ENCODE measurements around the gene JPH3.
A peak's percentile ranks its signal among the peaks of the same experiment; 100 is the strongest.

Gene JPH3

DNA sequence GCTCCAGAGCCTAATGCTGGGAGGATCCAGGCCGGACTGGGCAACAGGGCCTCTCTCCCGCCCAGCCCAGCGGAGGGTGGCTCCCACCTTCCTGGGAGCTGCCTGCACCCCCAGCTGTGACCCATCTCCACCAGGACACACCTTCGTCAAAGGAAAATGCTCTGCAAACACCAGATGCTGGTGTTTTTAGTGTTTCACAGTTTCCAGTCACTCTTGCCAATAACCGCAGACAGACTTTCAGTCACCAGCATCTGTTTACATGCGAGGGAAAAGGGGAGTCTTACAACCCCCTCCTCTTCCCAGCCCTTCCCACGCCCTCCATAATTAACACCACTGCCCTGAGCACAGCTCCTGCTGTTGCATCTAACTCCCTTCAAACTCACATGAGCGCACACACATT, 138.1 kb downstream of the JPH3 start:
- Mint-ChIP-seq H3K4me1 (peaks cover 6% of the 10 kb centered on the region), H3K4me3 (no peak overlapping the region), H3K27me3 (ENCODE audit: low read depth, poor library complexity) (no peaks in the 10 kb centered on the region), H3K36me3 (ENCODE audit: low read depth) (peaks cover 45% of the 10 kb centered on the region), H3K9me3 (peaks cover 5% of the 10 kb centered on the region), H3K27ac (peak overlapping the region; percentile 10)
- TF ChIP-seq, protein P1, sequence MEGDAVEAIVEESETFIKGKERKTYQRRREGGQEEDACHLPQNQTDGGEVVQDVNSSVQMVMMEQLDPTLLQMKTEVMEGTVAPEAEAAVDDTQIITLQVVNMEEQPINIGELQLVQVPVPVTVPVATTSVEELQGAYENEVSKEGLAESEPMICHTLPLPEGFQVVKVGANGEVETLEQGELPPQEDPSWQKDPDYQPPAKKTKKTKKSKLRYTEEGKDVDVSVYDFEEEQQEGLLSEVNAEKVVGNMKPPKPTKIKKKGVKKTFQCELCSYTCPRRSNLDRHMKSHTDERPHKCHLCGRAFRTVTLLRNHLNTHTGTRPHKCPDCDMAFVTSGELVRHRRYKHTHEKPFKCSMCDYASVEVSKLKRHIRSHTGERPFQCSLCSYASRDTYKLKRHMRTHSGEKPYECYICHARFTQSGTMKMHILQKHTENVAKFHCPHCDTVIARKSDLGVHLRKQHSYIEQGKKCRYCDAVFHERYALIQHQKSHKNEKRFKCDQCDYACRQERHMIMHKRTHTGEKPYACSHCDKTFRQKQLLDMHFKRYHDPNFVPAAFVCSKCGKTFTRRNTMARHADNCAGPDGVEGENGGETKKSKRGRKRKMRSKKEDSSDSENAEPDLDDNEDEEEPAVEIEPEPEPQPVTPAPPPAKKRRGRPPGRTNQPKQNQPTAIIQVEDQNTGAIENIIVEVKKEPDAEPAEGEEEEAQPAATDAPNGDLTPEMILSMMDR (IDR thresholded peaks at IDR 0.05): no peak
- no peak for DNase-seq

DNA sequence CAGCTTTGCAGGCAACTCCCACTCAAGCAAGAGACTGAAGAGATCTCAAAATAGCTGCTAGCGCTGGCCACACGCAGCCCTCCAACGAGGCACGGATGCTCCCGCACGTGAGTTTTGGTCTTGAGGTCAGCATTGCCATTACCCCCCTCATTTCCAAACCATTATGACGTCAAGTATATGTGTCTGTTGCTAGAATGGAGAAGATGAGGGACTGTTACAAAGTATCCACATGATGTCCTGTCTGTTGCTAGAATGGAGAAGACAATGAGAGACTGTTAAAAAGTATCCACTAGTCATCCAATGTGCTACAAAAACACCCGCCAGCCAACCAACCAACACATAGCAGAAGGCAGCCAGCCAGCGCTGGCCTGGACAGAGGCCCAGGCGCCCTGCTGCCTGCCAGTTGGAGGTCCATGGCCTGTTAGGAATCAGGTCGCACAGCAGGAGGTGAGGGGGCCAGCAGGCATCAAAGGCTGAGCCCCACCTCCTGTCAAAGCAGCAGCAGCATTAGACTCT, 138.7 kb downstream of the JPH3 start:
- TF ChIP-seq, protein P1 (IDR thresholded peaks at IDR 0.05): no peak
- no peak for DNase-seq
- H3K4me1 Mint-ChIP-seq: peaks cover 6% of the 10 kb centered on the region
- H3K4me3 Mint-ChIP-seq: no peak overlapping the region
- H3K36me3 Mint-ChIP-seq (ENCODE audit: low read depth): peaks cover 48% of the 10 kb centered on the region
- H3K9me3 Mint-ChIP-seq: peaks cover 5% of the 10 kb centered on the region
- no peaks in the 10 kb centered on the region for H3K27me3 Mint-ChIP-seq (ENCODE audit: low read depth, poor library complexity)
- peak overlapping the region; percentile 10 for H3K27ac Mint-ChIP-seq

DNA sequence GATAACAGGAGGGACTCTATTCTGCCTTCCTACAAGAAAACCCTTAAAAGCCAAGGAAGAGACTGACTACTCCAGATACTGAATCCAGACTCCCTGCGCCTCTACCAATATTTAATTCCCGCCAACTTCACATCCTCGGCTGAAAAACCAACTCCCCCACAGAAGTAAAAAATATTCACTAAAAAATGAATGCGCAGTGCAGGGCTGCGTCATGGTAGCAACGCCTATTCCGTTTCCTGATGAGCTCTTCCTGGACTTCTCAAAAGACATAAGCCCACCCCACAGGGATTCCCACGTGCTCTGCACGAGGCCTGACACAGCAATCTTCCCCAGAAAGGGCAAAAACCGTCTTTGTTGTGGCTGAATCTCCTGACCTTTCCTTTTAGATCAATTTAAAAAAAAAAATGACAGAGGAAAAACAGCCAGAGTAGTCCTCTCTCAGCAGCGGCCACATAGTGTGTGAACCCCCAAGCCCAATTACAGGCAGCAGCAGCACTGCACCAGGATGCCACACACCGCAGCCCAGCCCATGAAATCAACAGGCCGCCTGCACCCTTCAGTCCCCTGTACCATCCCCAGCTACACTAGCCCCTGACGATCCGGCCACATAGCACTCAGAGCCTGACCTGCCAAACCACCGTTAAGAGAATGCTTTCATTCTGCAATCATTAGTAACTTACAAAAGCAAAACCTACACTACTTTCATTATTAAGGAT, 139.6 kb downstream of the JPH3 start:
- no peaks in the 10 kb centered on the region for H3K27me3 Mint-ChIP-seq (ENCODE audit: low read depth, poor library complexity)
- DNase-seq: no peak
- peaks cover 49% of the 10 kb centered on the region for H3K36me3 Mint-ChIP-seq (ENCODE audit: low read depth)
- TF ChIP-seq, protein P1 (IDR thresholded peaks at IDR 0.05): no peak
- peaks cover 5% of the 10 kb centered on the region for H3K9me3 Mint-ChIP-seq
- no peak overlapping the region for H3K4me3 Mint-ChIP-seq
- H3K27ac Mint-ChIP-seq: peak overlapping the region; percentile 34
- H3K4me1 Mint-ChIP-seq: peaks cover 6% of the 10 kb centered on the region

DNA sequence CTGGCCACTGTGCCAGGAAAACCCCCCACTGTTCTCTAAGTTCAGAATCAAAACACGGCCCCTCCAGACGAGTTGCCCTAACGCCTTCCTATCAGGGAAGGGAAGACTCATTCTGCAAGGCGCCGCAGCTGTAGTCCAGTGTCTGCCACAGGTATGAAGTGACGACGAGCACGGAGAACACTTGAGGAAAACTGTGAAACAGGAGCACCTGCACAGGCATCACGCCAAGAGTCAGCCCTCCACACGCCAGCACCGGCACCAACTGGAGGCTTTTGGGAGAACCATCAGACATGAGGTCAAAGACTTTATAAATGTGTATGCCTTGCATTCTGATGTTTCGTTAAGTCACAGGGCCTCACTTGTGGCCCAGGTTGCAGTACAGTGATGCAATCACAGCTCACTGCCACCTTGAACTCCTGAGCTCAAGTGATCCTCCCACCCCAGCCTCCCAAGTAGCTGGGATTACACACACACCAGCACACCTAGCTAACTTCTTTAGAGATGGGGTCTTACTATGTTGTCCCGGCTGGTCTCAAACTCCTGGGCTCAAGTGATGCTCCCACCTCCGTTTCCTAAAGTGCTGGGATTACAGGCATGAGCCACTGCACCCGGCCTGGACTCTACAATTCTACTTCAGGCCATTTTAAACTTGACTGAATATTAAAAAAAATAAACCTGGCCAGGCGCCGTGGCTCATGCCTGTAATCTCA, 140.6 kb downstream of the JPH3 start:
- TF ChIP-seq, protein P1 (IDR thresholded peaks at IDR 0.05): no peak
- H3K36me3 Mint-ChIP-seq (ENCODE audit: low read depth): peaks cover 51% of the 10 kb centered on the region
- H3K27me3 Mint-ChIP-seq (ENCODE audit: low read depth, poor library complexity): no peaks in the 10 kb centered on the region

DNA sequence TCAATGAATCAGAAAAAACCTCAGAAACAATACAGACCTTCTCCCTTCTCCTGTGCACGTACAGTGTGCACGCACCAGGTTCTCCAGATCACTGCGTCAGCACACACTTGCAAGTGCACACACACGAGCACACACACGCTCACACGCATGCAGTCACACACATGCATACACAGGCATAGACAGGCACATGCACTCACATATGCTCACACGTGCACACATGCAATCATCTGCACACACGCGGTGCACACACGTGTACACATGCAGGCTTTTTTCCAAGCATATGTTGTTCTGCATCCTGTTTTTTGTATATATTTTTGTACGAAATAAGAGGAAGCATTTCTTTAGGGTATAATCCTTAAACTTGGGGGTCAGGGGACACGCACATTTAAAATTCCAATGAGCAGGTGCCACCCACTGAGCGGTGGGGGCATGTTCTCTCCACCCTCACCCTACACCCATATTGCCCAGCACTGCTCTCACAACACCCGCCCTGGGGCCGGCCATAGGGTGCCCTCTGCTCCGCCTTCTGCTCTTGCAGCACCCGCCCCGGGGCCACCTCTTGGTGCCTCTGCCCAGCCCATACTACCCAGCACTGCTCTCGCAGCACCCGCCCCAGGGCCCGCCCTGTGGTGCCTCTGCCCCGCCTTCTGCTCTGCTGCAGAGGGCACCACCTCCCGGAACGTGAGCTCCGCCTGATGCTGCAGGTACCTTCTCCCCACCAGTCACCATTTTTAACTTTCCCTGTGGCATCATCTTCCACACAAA, 142.6 kb downstream of the JPH3 start:
- Mint-ChIP-seq H3K4me3 (no peak overlapping the region), H3K4me1 (peaks cover 6% of the 10 kb centered on the region), H3K27ac (peak overlapping the region; percentile 37), H3K27me3 (ENCODE audit: low read depth, poor library complexity) (no peaks in the 10 kb centered on the region), H3K9me3 (peaks cover 5% of the 10 kb centered on the region), H3K36me3 (ENCODE audit: low read depth) (peaks cover 65% of the 10 kb centered on the region)
- DNase-seq: no peak
- TF ChIP-seq, protein P1 (IDR thresholded peaks at IDR 0.05): no peak

More for the DNA sequence above, 140.6 kb downstream of the JPH3 start:
- Mint-ChIP-seq H3K9me3 (peaks cover 5% of the 10 kb centered on the region), H3K27ac (no peak overlapping the region), H3K4me3 (no peak overlapping the region), H3K4me1 (peaks cover 6% of the 10 kb centered on the region)
- no peak for DNase-seq
